NCI-H2196 (cell line): ENCODE results near the gene FOXP1.
A peak's percentile ranks its signal among the peaks of the same experiment; 100 is the strongest.

Experiments
- DNase-seq: peaks from one replicate; lab custom pipeline; 2025; ENCODE audit not compliant: unreplicated experiment; lab: John Stamatoyannopoulos, UW

The FOXP1 gene

GRCh38 chr3:71072287-71072686 is 511.2 kb downstream of the FOXP1 start:
- DNase-seq: no peak

- no peak for DNase-seq
Measured at GRCh38 chr3:71070497-71071463, 512.7 kb downstream of the FOXP1 start.

- peak; percentile 9 for DNase-seq
Measured at GRCh38 chr3:71069797-71070196, 513.7 kb downstream of the FOXP1 start.

- no peak for DNase-seq
Measured at GRCh38 chr3:71067977-71068654, 515.4 kb downstream of the FOXP1 start.

GRCh38 chr3:71066849-71067261 is 516.7 kb downstream of the FOXP1 start:
- no peak for DNase-seq

- no peak for DNase-seq
Measured at GRCh38 chr3:71066356-71066755, 517.2 kb downstream of the FOXP1 start.

- DNase-seq: no peak
Measured at GRCh38 chr3:71065764-71066013, 517.8 kb downstream of the FOXP1 start.

- peak; percentile 20 for DNase-seq
Measured at GRCh38 chr3:71064956-71065763, 518.4 kb downstream of the FOXP1 start.

GRCh38 chr3:71064291-71064955 is 519.1 kb downstream of the FOXP1 start:
- no peak for DNase-seq

- no peak for DNase-seq
Measured at GRCh38 chr3:71063773-71064290, 519.7 kb downstream of the FOXP1 start.

GRCh38 chr3:71062952-71063772 is 520.4 kb downstream of the FOXP1 start:
- DNase-seq: no peak

GRCh38 chr3:71062037-71062932 is 521.2 kb downstream of the FOXP1 start:
- DNase-seq: no peak

- DNase-seq: no peak
Measured at GRCh38 chr3:71061581-71061980, 521.9 kb downstream of the FOXP1 start.

- no peak for DNase-seq
Measured at GRCh38 chr3:71061037-71061436, 522.5 kb downstream of the FOXP1 start.

- DNase-seq: no peak
Measured at GRCh38 chr3:71060536-71060935, 523.0 kb downstream of the FOXP1 start.

- DNase-seq: no peak
Measured at GRCh38 chr3:71057526-71057894, 526.0 kb downstream of the FOXP1 start.

GRCh38 chr3:71056327-71056726 is 527.2 kb downstream of the FOXP1 start:
- DNase-seq: no peak

GRCh38 chr3:71055257-71056001 is 528.1 kb downstream of the FOXP1 start:
- DNase-seq: no peak
